ENCODE measurements around the gene ZFC3H1. TPM values are rescaled to one million over a fixed set of nuclear protein-coding genes. Genes with fewer than 3 reads are reported as not detected.

The ZFC3H1 gene
- total and polyA plus RNA-seq, 9 of the 15 experiments (the other 6 are each of a cell fraction or from before 2014, with no cell fraction given), result 14.8 to 80.5 (median 22.1) TPM

GRCh38 chr12:71663561-71664410 lies at the start of gene ZFC3H1, which contains the start of gene THAP2 (continued):
- no peak for TF ChIP-seq SIRT6 (IDR thresholded peaks at IDR 0.05; ENCODE audit: low read depth, low read length)
- peak; percentile 90 for TF ChIP-seq POLR2G (IDR thresholded peaks at IDR 0.05; ENCODE audit: low read depth, low read length)
- no peak for TF ChIP-seq ATF3 (IDR thresholded peaks at IDR 0.05)
- no peak for TF ChIP-seq ATF3 (CRISPR knock-in tag; conservative IDR thresholded peaks at IDR 0.05)
- peak; percentile 70; the same call in 1 of the 2 replicates for TF ChIP-seq OTX1 (CRISPR knock-in tag; IDR thresholded peaks at IDR 0.05)
- peak; percentile 78 for TF ChIP-seq NCOA1 (IDR thresholded peaks at IDR 0.05; ENCODE audit: low read depth)
- TF ChIP-seq MAX (CRISPR knock-in tag; IDR thresholded peaks at IDR 0.05), result peak; percentile 28; the same call in 1 of the 2 replicates
- no peak for TF ChIP-seq ILK (tag; IDR thresholded peaks at IDR 0.05; ENCODE audit: borderline replicate concordance, low read depth)
- no peak for TF ChIP-seq ZNF408 (CRISPR knock-in tag; IDR thresholded peaks at IDR 0.05; ENCODE audit: low read depth)
- 0 out of 2 replicates have a peak, but pooled peaks have one; percentile 18 for TF ChIP-seq THRAP3 (IDR thresholded peaks at IDR 0.05; ENCODE audit: borderline replicate concordance)
- TF ChIP-seq STAT5A (IDR thresholded peaks at IDR 0.05; ENCODE audit: borderline replicate concordance, low read length), result no peak; the same call in 1 of the 2 replicates
- no peak for TF ChIP-seq ZNF224 (CRISPR knock-in tag; IDR thresholded peaks at IDR 0.05)
- peak; percentile 23; the same call in 1 of the 2 replicates for TF ChIP-seq MTA1 (IDR thresholded peaks at IDR 0.05; ENCODE audit: borderline replicate concordance)
- no peak for TF ChIP-seq RBBP5 (IDR thresholded peaks at IDR 0.05; ENCODE audit: borderline replicate concordance, insufficient read depth, low read length, poor library complexity, severe bottlenecking)
- TF ChIP-seq GABPB1 (CRISPR knock-in tag; IDR thresholded peaks at IDR 0.05), result peak; percentile 94
- 0 out of 2 replicates have a peak, but pooled peaks have one; percentile 9 for TF ChIP-seq HBP1 (CRISPR knock-in tag; IDR thresholded peaks at IDR 0.05)
- no peak for TF ChIP-seq NR3C1 (CRISPR knock-in tag; IDR thresholded peaks at IDR 0.05)
- peak; percentile 79 for TF ChIP-seq TAF1 (IDR thresholded peaks at IDR 0.05; ENCODE audit: control insufficient read depth, extremely low read depth, insufficient read depth, low read length, severe bottlenecking)
- no peak; the same call in 1 of the 2 replicates for TF ChIP-seq ZNF609 (CRISPR knock-in tag; IDR thresholded peaks at IDR 0.05; ENCODE audit: borderline replicate concordance)

Data from K562 (cell line).